Measurements from ENCODE around the gene PCSK9.
"Not testable (repeated sequence)": the region's sequence is repeated elsewhere in the genome, so short reads cannot be mapped to it uniquely, and the experiment has no call there.

The PCSK9 gene

GRCh38 chr1:55079651-55080050 is 40.3 kb downstream of the PCSK9 start:
- DNase-seq (ENCODE audit: low spot score) = no peak

- DNase-seq (ENCODE audit: low spot score) = no peak
Measured at GRCh38 chr1:55081188-55081904, 42.0 kb downstream of the PCSK9 start.

- DNase-seq (ENCODE audit: low spot score) = no peak
Measured at GRCh38 chr1:55081905-55082296, 42.6 kb downstream of the PCSK9 start.

GRCh38 chr1:55084257-55084656 is 44.9 kb downstream of the PCSK9 start:
- DNase-seq (ENCODE audit: low spot score) = no peak

- DNase-seq (ENCODE audit: low spot score) = no peak
Measured at GRCh38 chr1:55087439-55087838, 48.1 kb downstream of the PCSK9 start.

- no peak for DNase-seq (ENCODE audit: low spot score)
Measured at GRCh38 chr1:55088413-55088812, 49.1 kb downstream of the PCSK9 start.

GRCh38 chr1:55089683-55090082 is 50.3 kb downstream of the PCSK9 start:
- no peak for DNase-seq (ENCODE audit: low spot score)

GRCh38 chr1:55092475-55092874 is 53.1 kb downstream of the PCSK9 start:
- DNase-seq (ENCODE audit: low spot score) = no peak

GRCh38 chr1:55095095-55095494 is 55.7 kb downstream of the PCSK9 start:
- DNase-seq (ENCODE audit: low spot score) = no peak

GRCh38 chr1:55103891-55104290 is 64.5 kb downstream of the PCSK9 start:
- no peak for DNase-seq (ENCODE audit: low spot score)

- no peak for DNase-seq (ENCODE audit: low spot score)
Measured at GRCh38 chr1:55107101-55107500, 67.8 kb downstream of the PCSK9 start.

- not testable (repeated sequence) for DNase-seq (ENCODE audit: low spot score)
Measured at GRCh38 chr1:55109005-55109404, 69.7 kb downstream of the PCSK9 start.
